Natural killer cell (primary cell): ENCODE results near the gene MTR. TPM values are rescaled to one million over a fixed set of nuclear protein-coding genes. Genes with fewer than 3 reads are reported as not detected.
A peak's percentile ranks its signal among the peaks of the same experiment; 100 is the strongest.

Experiments used
- ATAC-seq, 3 donors: fragments of 150-1000 bp in 2 of 3; fragments of 200-7000 bp in 1 of 3; cut with Tn5 transposase; 1 replicate in 1 of 3; 2 replicates in 2 of 3; pipeline ENCODE4 v1.10.0; 2021; ENCODE audit warnings: mild to moderate bottlenecking in 2 of 3, moderate library complexity in 2 of 3
- DNase-seq, 2 donors: peaks; one replicate each; pipeline versions ENCODE4 v3.0.0 to v3.0.0-alpha.2; 2013 to 2021; ENCODE audit warnings: mixed read lengths in 1 of 2
- H3K27ac ChIP-seq: one replicate; pipeline ENCODE4 v1.5.1; 2013; ENCODE audit warnings: mild to moderate bottlenecking, low read length
- H3K27me3 ChIP-seq: one replicate; pipeline ENCODE4 v1.6.1; 2013; ENCODE audit warnings: low read length; ENCODE audit not compliant: control insufficient read depth, insufficient read depth
- H3K36me3 ChIP-seq: one replicate; pipeline ENCODE4 v1.6.1; 2013; ENCODE audit warnings: low read length; ENCODE audit not compliant: control insufficient read depth, insufficient read depth
- H3K4me1 ChIP-seq: one replicate; pipeline ENCODE4 v1.6.1; 2013; ENCODE audit warnings: low read length; ENCODE audit not compliant: control insufficient read depth, insufficient read depth
- H3K4me3 ChIP-seq: one replicate; pipeline ENCODE4 v1.5.1; 2013; ENCODE audit warnings: low read length
- H3K9me3 ChIP-seq: one replicate; pipeline ENCODE4 v1.6.1; 2013; ENCODE audit warnings: low read length; ENCODE audit not compliant: control insufficient read depth, insufficient read depth
- H3K27ac Mint-ChIP-seq, 2 donors: one replicate each; pipeline ENCODE4 v1.8.0; 2022; ENCODE audit warnings: mild to moderate bottlenecking in 2 of 2, mixed read lengths in 2 of 2, moderate library complexity in 1 of 2
- H3K27me3 Mint-ChIP-seq, 2 donors: one replicate each; pipeline ENCODE4 v1.8.0; 2022; ENCODE audit warnings: low read depth in 2 of 2, mixed read lengths in 2 of 2
- H3K36me3 Mint-ChIP-seq: one replicate; pipeline ENCODE4 v1.8.0; 2022; ENCODE audit warnings: mixed read lengths
- H3K4me1 Mint-ChIP-seq, 2 donors: one replicate each; pipeline ENCODE4 v1.8.0; 2022; ENCODE audit warnings: mixed read lengths in 2 of 2
- H3K4me3 Mint-ChIP-seq: one replicate; pipeline ENCODE4 v1.8.0; 2022; ENCODE audit warnings: mild to moderate bottlenecking, moderate library complexity, mixed read lengths
- H3K9me3 Mint-ChIP-seq, 2 donors: one replicate each; pipeline ENCODE4 v1.8.0; 2022; ENCODE audit warnings: mixed read lengths in 2 of 2
- WGBS: methylation state at CpG from one replicate; pipeline ENCODE4 v1.1.7; 2013; ENCODE audit warnings: missing lambda C conversion rate; ENCODE audit not compliant: insufficient coverage; 5-methylcytosine and 5-hydroxymethylcytosine counted together
- intact Hi-C: fragments of 100-400 bp; cut with micrococcal nuclease; formaldehyde crosslinking; loops from one replicate; pipeline ENCODE4 v1.14.2; 2022
- total RNA-seq, 4 donors: library from RNA; stranded (reverse); fragments of 120-200 nt in 1 of 4; gene quantifications; one replicate each; pipeline versions ENCODE4 v1.2.3 to v1.2.4, GENCODE V29; 2013 to 2022
- TF ChIP-seq, protein P1 (sequence below): fragments of 200-600 bp; IDR thresholded peaks from one replicate; pipeline ENCODE4 v1.8.0; 2022; ENCODE audit warnings: antibody characterized with exemption

MTR gene
- total RNA-seq, 3 donors from 2014 or later (not counting 1 experiment from before 2014, with no cell fraction given), result 28.4 to 41.1 (median 38.4) TPM

DNA sequence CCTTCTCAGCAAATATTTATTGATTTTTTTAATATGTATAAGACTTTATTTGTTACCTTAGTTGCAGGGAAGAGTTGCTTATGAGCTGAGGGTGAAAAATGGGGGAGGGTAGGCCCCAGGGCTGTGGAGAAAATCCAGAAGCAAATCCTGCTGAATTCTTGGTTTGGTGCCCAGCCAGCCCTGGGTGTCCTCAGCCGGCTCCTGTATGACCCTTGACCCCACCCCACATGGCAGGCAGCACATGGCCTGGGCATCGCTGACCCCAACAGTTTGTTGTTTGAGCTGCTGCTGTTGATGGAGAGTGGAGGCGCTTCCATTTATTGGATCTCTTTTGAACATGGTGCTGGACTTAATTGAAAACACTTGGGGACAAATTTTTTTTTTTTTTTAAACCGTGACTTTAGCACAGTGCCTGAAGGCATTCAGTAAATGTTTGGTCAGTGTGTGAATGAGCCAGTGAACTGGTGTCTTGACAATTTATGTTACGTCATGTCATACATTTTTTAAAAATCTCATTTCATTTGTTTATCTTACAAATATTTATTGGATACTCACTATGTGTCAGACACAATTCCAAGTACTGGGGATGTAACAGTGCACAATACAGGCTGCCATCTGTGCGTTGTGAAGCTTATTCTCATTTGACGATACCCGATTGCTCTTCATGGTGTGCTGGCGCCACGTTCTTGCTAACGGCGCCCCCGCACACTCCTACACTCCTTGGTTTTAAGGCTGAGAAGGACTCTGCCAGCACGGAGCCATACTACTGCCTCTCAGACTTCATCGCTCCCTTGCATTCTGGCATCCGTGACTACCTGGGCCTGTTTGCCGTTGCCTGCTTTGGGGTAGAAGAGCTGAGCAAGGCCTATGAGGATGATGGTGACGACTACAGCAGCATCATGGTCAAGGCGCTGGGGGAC is 98.8 kb downstream of the MTR start:
- H3K4me1 Mint-ChIP-seq, result no peaks in the 10 kb centered on the region
- Histone ChIP-seq H3K4me1 (no peaks in the 10 kb centered on the region), H3K27ac (no peak overlapping the region), H3K27me3 (no peaks in the 10 kb centered on the region), H3K4me3 (no peak overlapping the region), H3K9me3 (no peaks in the 10 kb centered on the region), H3K36me3 (peaks cover 70% of the 10 kb centered on the region)
- 95% methylated on average over 19 of the region's 19 CpGs for WGBS
- H3K27ac Mint-ChIP-seq, result no peak overlapping the region
- intact Hi-C loops, result no loop called here
- ATAC-seq (no peak), DNase-seq (no peak)
- peaks cover 40% of the 10 kb centered on the region for H3K36me3 Mint-ChIP-seq
- H3K4me3 Mint-ChIP-seq, result no peak overlapping the region
- TF ChIP-seq, protein P1, sequence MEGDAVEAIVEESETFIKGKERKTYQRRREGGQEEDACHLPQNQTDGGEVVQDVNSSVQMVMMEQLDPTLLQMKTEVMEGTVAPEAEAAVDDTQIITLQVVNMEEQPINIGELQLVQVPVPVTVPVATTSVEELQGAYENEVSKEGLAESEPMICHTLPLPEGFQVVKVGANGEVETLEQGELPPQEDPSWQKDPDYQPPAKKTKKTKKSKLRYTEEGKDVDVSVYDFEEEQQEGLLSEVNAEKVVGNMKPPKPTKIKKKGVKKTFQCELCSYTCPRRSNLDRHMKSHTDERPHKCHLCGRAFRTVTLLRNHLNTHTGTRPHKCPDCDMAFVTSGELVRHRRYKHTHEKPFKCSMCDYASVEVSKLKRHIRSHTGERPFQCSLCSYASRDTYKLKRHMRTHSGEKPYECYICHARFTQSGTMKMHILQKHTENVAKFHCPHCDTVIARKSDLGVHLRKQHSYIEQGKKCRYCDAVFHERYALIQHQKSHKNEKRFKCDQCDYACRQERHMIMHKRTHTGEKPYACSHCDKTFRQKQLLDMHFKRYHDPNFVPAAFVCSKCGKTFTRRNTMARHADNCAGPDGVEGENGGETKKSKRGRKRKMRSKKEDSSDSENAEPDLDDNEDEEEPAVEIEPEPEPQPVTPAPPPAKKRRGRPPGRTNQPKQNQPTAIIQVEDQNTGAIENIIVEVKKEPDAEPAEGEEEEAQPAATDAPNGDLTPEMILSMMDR, result no peak
- H3K9me3 Mint-ChIP-seq, result no peaks in the 10 kb centered on the region
- H3K27me3 Mint-ChIP-seq, result no peaks in the 10 kb centered on the region

DNA sequence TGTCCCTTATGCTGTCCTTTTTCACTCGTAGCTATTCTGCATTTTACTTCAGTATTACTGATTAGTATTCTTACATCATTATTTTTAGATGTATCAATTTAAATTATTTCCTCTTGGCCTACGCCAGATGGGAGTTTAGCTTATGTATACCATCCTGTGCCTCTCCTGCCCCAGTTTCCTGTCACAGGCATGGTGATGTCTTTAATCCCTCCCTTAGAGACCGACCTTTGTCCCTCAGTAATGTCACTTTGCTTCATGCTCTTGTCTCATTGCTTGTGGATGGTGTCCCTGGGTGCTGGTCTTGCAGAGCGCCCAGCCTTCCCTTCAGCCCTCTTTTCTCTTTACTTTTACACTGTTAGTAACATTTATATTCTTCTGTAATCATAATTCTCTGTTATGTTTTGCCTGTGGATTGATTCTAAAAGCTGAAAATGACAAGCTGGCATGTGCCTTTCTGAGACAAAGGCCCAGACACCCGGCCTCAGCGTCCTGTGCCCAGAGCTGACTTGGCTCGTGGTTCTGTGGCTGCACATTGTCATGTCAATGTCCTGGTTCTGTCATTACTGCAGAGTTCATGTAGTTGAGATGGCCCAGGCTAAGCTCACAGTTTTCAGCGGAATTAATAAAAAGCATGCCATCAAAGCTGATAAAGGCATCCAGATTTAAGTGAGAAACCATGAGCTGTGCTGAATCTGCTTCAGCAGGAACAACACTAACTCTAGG is 100.7 kb downstream of the MTR start:
- Mint-ChIP-seq H3K9me3 (peaks cover 0 to 3% of the 10 kb centered on the region in 2 donors), H3K36me3 (peaks cover 43% of the 10 kb centered on the region), H3K4me3 (no peak overlapping the region), H3K4me1 (peaks cover 0 to 3% of the 10 kb centered on the region in 2 donors), H3K27ac (peak overlapping the region in 1 of 2 donors; percentile 21), H3K27me3 (no peaks in the 10 kb centered on the region)
- H3K27ac ChIP-seq, result no peak overlapping the region
- DNase-seq (no peak), ATAC-seq (no peak)
- H3K9me3 ChIP-seq, result no peaks in the 10 kb centered on the region
- H3K4me3 ChIP-seq, result no peak overlapping the region
- H3K4me1 ChIP-seq, result no peaks in the 10 kb centered on the region
- intact Hi-C loops, result no loop called here
- WGBS, result 94% methylated on average over 7 of the region's 8 CpGs
- H3K27me3 ChIP-seq, result no peaks in the 10 kb centered on the region
- peaks cover 64% of the 10 kb centered on the region for H3K36me3 ChIP-seq
- TF ChIP-seq, protein P1, result no peak

DNA sequence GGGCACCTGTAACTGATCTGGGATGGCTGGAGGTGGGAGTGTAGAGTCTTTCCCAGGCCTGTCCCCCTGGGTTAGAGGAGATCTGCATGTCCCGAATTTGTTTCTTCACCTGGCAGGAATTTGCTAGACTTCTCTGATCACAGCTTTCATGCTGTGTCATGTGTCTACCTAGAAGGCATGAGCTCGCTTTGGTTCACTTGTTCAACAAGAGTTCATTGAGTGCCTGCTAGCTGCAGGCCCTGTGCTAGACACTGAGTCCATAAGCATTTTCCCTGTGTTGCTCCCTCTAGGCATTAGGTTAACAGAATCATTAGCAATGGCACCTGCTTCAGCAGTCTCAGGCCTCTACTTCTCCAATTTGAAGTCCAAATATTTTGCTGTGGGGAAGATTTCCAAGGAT is 101.6 kb downstream of the MTR start:
- DNase-seq (no peak), ATAC-seq (no peak)
- Histone ChIP-seq H3K4me1 (no peaks in the 10 kb centered on the region), H3K4me3 (no peak overlapping the region), H3K27ac (no peak overlapping the region), H3K9me3 (no peaks in the 10 kb centered on the region), H3K36me3 (peaks cover 58% of the 10 kb centered on the region), H3K27me3 (no peaks in the 10 kb centered on the region)
- H3K27ac Mint-ChIP-seq, result no peak overlapping the region
- WGBS, result 94% methylated on average over 2 of the region's 2 CpGs
- peaks cover 0 to 7% of the 10 kb centered on the region in 2 donors for H3K4me1 Mint-ChIP-seq
- intact Hi-C loops, result no loop called here
- TF ChIP-seq, protein P1, result no peak
- peaks cover 35% of the 10 kb centered on the region for H3K36me3 Mint-ChIP-seq
- no peaks in the 10 kb centered on the region for H3K27me3 Mint-ChIP-seq
- H3K9me3 Mint-ChIP-seq, result peaks cover 0 to 7% of the 10 kb centered on the region in 2 donors
- no peak overlapping the region for H3K4me3 Mint-ChIP-seq
